Measurements from ENCODE around the gene P3H2.

GRCh38 chr3:190017521-190018288 lies 103.0 kb downstream of the P3H2 start:
- TF ChIP-seq CTCF (IDR thresholded peaks at IDR 0.05; ENCODE audit: poor library complexity) (peak; percentile 48), EZH2phosphoT487 (IDR thresholded peaks at IDR 0.05; ENCODE audit: low read depth, severe bottlenecking, unreplicated experiment) (no peak)

Data from hepatocyte (in vitro differentiated cells).